Neuronal stem cell (in vitro differentiated cells): Measurements from ENCODE around the gene PWWP2B.

Experiments used
- DNase-seq: peaks from one replicate; pipeline ENCODE4 v3.0.0-alpha.2; 2013; ENCODE audit warnings: low spot score
- H2AFZ ChIP-seq: one replicate; pipeline ENCODE4 v1.6.1; 2013; ENCODE audit warnings: mild to moderate bottlenecking, low read length, inconsistent platforms
- H2AK5ac ChIP-seq: 2 replicates; pipeline ENCODE4 v1.6.1; 2013; ENCODE audit warnings: low read depth, mild to moderate bottlenecking, inconsistent platforms, low read length, moderate library complexity, mixed read lengths
- H2BK120ac ChIP-seq: 2 replicates; pipeline ENCODE4 v1.6.1; 2013; ENCODE audit warnings: low read depth, mild to moderate bottlenecking, inconsistent platforms, low read length, moderate library complexity, mixed read lengths
- H2BK12ac ChIP-seq: one replicate; pipeline ENCODE4 v1.6.1; 2013; ENCODE audit warnings: low read length, inconsistent platforms
- H2BK15ac ChIP-seq: 2 replicates; pipeline ENCODE4 v1.6.1; 2013; ENCODE audit warnings: mild to moderate bottlenecking, low read length, inconsistent platforms, mixed read lengths
- H2BK5ac ChIP-seq: one replicate; pipeline ENCODE4 v1.6.1; 2013; ENCODE audit warnings: inconsistent platforms, mild to moderate bottlenecking, low read length, moderate library complexity
- H3K14ac ChIP-seq: one replicate; pipeline ENCODE4 v1.6.1; 2013; ENCODE audit warnings: low read length, inconsistent platforms
- H3K18ac ChIP-seq: 2 replicates; pipeline ENCODE4 v1.6.1; 2013; ENCODE audit warnings: low read length, inconsistent platforms
- H3K23ac ChIP-seq: 2 replicates; pipeline ENCODE4 v1.6.1; 2013; ENCODE audit warnings: low read depth, mild to moderate bottlenecking, mixed read lengths, low read length, inconsistent platforms; ENCODE audit not compliant: poor library complexity
- H3K27ac ChIP-seq: replicated peaks from 3 replicates; pipeline ENCODE4 v1.5.1; 2013; ENCODE audit warnings: low read length, inconsistent platforms
- H3K27me3 ChIP-seq, 3 experiments: 2 replicates each; pipeline ENCODE4 v1.6.1; 2013; ENCODE audit warnings: low read length in 3 of 3, mild to moderate bottlenecking in 2 of 3, inconsistent platforms in 1 of 3, low read depth in 1 of 3, mixed read lengths in 1 of 3, moderate library complexity in 1 of 3; ENCODE audit not compliant: control insufficient read depth in 3 of 3, insufficient read depth in 3 of 3
- H3K36me3 ChIP-seq, 2 donors: replicated peaks in 1 of 2; 2 replicates each; pipeline ENCODE4 v1.6.1; 2013; ENCODE audit warnings: low read length in 2 of 2; ENCODE audit not compliant: control insufficient read depth in 2 of 2, insufficient read depth in 2 of 2
- H3K4ac ChIP-seq: 2 replicates; pipeline ENCODE4 v1.6.1; 2013; ENCODE audit warnings: inconsistent platforms, mild to moderate bottlenecking, low read length, moderate library complexity
- H3K4me1 ChIP-seq, 2 donors: 1 replicate in 1 of 2; 2 replicates in 1 of 2; pipeline ENCODE4 v1.6.1; 2013; ENCODE audit warnings: low read length in 2 of 2, low read depth in 1 of 2; ENCODE audit not compliant: control insufficient read depth in 2 of 2, insufficient read depth in 1 of 2
- H3K4me2 ChIP-seq: one replicate; pipeline ENCODE4 v1.6.1; 2013; ENCODE audit warnings: mild to moderate bottlenecking, low read length, inconsistent platforms; ENCODE audit not compliant: insufficient read depth, poor library complexity, severe bottlenecking
- H3K4me3 ChIP-seq, 2 donors: 2 replicates each; pipeline ENCODE4 v1.5.1; 2013; ENCODE audit warnings: low read length in 2 of 2, mild to moderate bottlenecking in 2 of 2, inconsistent platforms in 1 of 2, moderate library complexity in 1 of 2
- H3K79me1 ChIP-seq: one replicate; pipeline ENCODE4 v1.6.1; 2013; ENCODE audit warnings: low read depth, mild to moderate bottlenecking, inconsistent platforms, low read length, moderate library complexity
- H3K9ac ChIP-seq: one replicate; pipeline ENCODE4 v1.6.1; 2013; ENCODE audit warnings: mild to moderate bottlenecking, low read depth, low read length, inconsistent platforms; ENCODE audit not compliant: poor library complexity
- H3K9me3 ChIP-seq, 2 donors: replicated peaks in 1 of 2; 2 replicates each; pipeline versions ENCODE3 to v1.6.1; 2013; ENCODE audit warnings: low read length in 2 of 2, mild to moderate bottlenecking in 2 of 2, inconsistent platforms in 1 of 2, low read depth in 1 of 2, mixed read lengths in 1 of 2, moderate library complexity in 1 of 2; ENCODE audit not compliant: control insufficient read depth in 2 of 2, insufficient read depth in 1 of 2
- H4K8ac ChIP-seq: one replicate; pipeline ENCODE4 v1.6.1; 2013; ENCODE audit warnings: low read depth, mild to moderate bottlenecking, inconsistent platforms, low read length, moderate library complexity
- H4K91ac ChIP-seq: one replicate; pipeline ENCODE4 v1.6.1; 2013; ENCODE audit warnings: low read length, low read depth, mild to moderate bottlenecking, inconsistent platforms; ENCODE audit not compliant: poor library complexity
- WGBS, 2 donors: extraction: QIAGEN DNeasy Blood & Tissue Kit; methylation state at CpG; one replicate each; pipeline ENCODE4 v1.1.7; 2013; ENCODE audit warnings: missing lambda C conversion rate in 2 of 2, mixed read lengths in 1 of 2; ENCODE audit not compliant: insufficient read length in 2 of 2, insufficient replicate concordance in 1 of 2; ENCODE audit errors: extremely low coverage in 2 of 2; 5-methylcytosine and 5-hydroxymethylcytosine counted together

The PWWP2B gene

DNA sequence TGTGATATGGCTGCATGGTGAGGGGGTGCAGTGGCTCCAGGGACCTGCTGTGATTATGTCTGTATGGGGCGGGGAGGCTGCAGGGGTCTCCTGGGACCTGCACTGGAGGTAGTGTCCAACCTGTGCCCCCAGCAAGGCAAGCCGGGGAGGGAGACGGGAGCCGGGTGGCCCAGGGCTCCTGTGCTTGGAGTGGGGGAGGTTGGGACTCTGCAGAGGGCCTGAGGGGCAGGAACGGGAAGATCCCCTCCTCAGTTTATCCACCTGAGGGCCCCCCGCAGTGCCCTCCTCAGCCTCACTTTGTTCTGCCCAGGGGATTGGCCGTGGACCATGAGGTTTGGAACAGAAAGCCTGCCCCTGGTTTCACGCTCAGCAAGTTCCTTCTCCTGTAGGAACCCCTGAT lies 22.8 kb upstream of the PWWP2B start:
- H3K9ac ChIP-seq: peak overlapping the region; percentile 31
- no peak overlapping the region for H3K4me3 ChIP-seq
- no peak overlapping the region for H3K27ac ChIP-seq
- no peaks in the 10 kb centered on the region for H3K4me1 ChIP-seq
- H3K27me3 ChIP-seq: no peaks in the 10 kb centered on the region
- H3K23ac ChIP-seq: peak overlapping the region; percentile 49
- DNase-seq: no peak
- H3K79me1 ChIP-seq: no peaks in the 10 kb centered on the region
- H2AK5ac ChIP-seq: peak overlapping the region; percentile 92
- peak overlapping the region; percentile 43 for H2BK5ac ChIP-seq
- no peak overlapping the region for H3K18ac ChIP-seq
- H3K9me3 ChIP-seq: no peaks in the 10 kb centered on the region
- no peak overlapping the region for H2BK120ac ChIP-seq
- no peak overlapping the region for H3K14ac ChIP-seq
- no peak overlapping the region for H2BK12ac ChIP-seq
- WGBS, 2 donors: no CpG with 5 or more reads among the region's 8 CpGs
- H3K4ac ChIP-seq: no peak overlapping the region
- no peak overlapping the region for H4K91ac ChIP-seq
- H3K4me2 ChIP-seq: no peak overlapping the region
- H3K36me3 ChIP-seq: peaks cover 0 to 6% of the 10 kb centered on the region in 2 donors
- no peak overlapping the region for H4K8ac ChIP-seq
- no peak overlapping the region for H2BK15ac ChIP-seq
- H2AFZ ChIP-seq: no peak overlapping the region

DNA sequence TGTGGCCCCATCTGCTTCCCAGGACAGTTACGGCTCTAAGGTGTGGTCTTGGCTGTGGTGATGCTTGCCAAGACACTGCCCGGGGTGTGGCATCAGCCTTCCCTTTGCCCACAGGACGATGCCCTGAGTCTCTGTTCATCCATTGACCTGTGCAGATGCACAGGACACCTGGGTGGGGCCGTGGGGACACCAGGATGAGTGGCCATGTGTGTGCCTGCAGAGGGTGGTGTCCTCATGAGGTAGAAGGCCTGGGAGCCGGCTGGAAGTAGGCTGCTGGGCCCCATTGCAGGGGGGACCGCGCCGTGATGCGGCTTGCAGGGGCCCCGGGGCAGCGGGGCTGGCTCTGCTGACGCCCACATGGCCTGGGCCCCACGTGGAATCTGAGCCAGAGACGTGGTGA lies 22.4 kb upstream of the PWWP2B start:
- H3K4me2 ChIP-seq: no peak overlapping the region
- H3K4ac ChIP-seq: no peak overlapping the region
- peak overlapping the region; percentile 43 for H2BK5ac ChIP-seq
- H3K23ac ChIP-seq: peak overlapping the region; percentile 49
- H2BK15ac ChIP-seq: no peak overlapping the region
- H4K8ac ChIP-seq: no peak overlapping the region
- no peaks in the 10 kb centered on the region for H3K9me3 ChIP-seq
- no peak for DNase-seq
- no peaks in the 10 kb centered on the region for H3K79me1 ChIP-seq
- peak overlapping the region; percentile 92 for H2AK5ac ChIP-seq
- no peak overlapping the region for H3K18ac ChIP-seq
- H4K91ac ChIP-seq: no peak overlapping the region
- H3K9ac ChIP-seq: peak overlapping the region; percentile 31
- H2BK12ac ChIP-seq: no peak overlapping the region
- no peak overlapping the region for H3K27ac ChIP-seq
- H3K14ac ChIP-seq: no peak overlapping the region
- H3K27me3 ChIP-seq: no peaks in the 10 kb centered on the region
- H2AFZ ChIP-seq: no peak overlapping the region
- no peak overlapping the region for H2BK120ac ChIP-seq
- no peaks in the 10 kb centered on the region for H3K4me1 ChIP-seq
- peaks cover 0 to 3% of the 10 kb centered on the region in 2 donors for H3K36me3 ChIP-seq
- no CpG with 5 or more reads among the region's 14 CpGs for WGBS, 2 donors
- H3K4me3 ChIP-seq: peak overlapping the region in 1 of 2 donors; percentile 32

DNA sequence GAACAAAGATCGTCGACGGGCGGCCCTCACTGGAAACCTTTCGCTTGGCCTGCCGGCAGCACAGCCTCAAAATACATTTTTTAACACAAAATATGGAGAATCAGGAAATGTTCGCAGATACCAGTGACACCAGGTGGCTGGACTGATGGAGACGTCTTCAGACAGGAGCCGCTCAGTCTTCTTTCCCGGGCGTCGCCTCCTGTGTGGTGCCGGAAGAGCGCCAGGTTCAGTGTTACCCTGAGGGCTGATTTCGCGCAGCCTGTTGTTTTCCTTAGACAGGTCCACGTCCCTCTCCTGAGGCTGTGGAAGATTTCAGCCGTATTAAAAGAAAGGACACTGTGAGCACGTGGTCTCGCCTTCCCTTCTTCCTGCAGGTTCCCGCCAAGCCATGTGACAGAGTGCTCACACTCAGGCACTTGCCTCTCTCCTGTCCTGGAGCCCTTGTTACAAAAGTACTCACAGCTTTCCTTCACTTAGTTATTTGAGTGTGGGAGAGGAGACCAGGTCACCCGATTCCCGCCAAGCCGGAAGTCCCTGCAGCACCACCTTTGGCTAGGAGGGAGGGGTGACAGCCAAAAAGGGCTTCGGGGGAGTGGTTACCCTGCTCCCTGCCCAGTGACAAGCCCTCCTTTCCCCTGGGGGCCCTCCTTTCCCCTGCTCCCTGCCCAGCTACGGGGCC lies 21.7 kb upstream of the PWWP2B start:
- Histone ChIP-seq H3K79me1 (no peaks in the 10 kb centered on the region), H3K27ac (no peak overlapping the region), H3K9ac (no peak overlapping the region), H2BK5ac (peak overlapping the region; percentile 43), H2BK120ac (no peak overlapping the region), H3K4me1 (no peaks in the 10 kb centered on the region), H2BK15ac (no peak overlapping the region), H3K9me3 (no peaks in the 10 kb centered on the region), H3K14ac (no peak overlapping the region), H2AFZ (no peak overlapping the region), H4K8ac (no peak overlapping the region), H4K91ac (no peak overlapping the region), H3K4me2 (no peak overlapping the region), H3K36me3 (peaks cover 0 to 3% of the 10 kb centered on the region in 2 donors), H2BK12ac (no peak overlapping the region), H3K23ac (no peak overlapping the region), H3K4me3 (no peak overlapping the region), H3K18ac (no peak overlapping the region), H3K27me3 (no peaks in the 10 kb centered on the region), H2AK5ac (no peak overlapping the region), H3K4ac (no peak overlapping the region)
- no CpG with 5 or more reads among the region's 26 CpGs for WGBS, 2 donors
- DNase-seq: no peak

DNA sequence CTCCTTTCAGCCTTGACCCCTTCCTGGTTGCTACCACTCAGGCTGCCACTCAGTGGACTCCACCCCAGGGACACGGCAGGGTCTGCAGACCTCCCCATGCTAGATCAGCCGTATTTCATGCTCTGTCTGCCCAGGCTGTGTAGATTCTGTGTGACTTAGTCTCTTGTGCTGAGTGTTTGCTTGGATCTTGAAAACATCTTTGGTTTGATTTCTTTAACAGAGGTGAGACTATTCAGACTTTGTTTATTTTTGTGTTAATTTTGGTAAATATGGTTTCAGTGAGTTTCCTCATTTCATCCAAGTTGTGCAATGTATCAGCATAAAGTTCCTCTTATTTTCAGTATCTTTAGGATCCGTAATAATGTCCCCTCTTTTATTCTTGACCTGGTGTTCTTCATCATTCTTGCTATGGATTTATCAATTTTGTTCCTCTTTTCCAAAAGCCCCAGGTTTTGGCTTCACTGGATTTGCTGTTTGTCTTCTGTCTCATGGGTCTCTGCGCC lies 21.2 kb upstream of the PWWP2B start:
- H3K36me3 ChIP-seq: peaks cover 0 to 3% of the 10 kb centered on the region in 2 donors
- no peak overlapping the region for H3K9ac ChIP-seq
- H2BK5ac ChIP-seq: no peak overlapping the region
- no peak overlapping the region for H2BK120ac ChIP-seq
- H3K18ac ChIP-seq: no peak overlapping the region
- H2BK15ac ChIP-seq: no peak overlapping the region
- no peak overlapping the region for H3K4ac ChIP-seq
- no peak overlapping the region for H3K27ac ChIP-seq
- H3K14ac ChIP-seq: no peak overlapping the region
- no peak overlapping the region for H4K91ac ChIP-seq
- WGBS, 2 donors: no CpG with 5 or more reads among the region's 4 CpGs
- no peak for DNase-seq
- no peaks in the 10 kb centered on the region for H3K27me3 ChIP-seq
- H2AFZ ChIP-seq: no peak overlapping the region
- no peak overlapping the region for H2BK12ac ChIP-seq
- H3K9me3 ChIP-seq: no peaks in the 10 kb centered on the region
- no peaks in the 10 kb centered on the region for H3K4me1 ChIP-seq
- H2AK5ac ChIP-seq: no peak overlapping the region
- H3K23ac ChIP-seq: no peak overlapping the region
- no peak overlapping the region for H3K4me2 ChIP-seq
- no peaks in the 10 kb centered on the region for H3K79me1 ChIP-seq
- H4K8ac ChIP-seq: no peak overlapping the region
- no peak overlapping the region for H3K4me3 ChIP-seq
